Spleen (tissue), 11 donors: ENCODE data around the gene SYNDIG1. TPM values are rescaled to one million over a fixed set of nuclear protein-coding genes. Genes with fewer than 3 reads are reported as not detected.

Experiments
- DNase-seq: peaks from one replicate; pipeline ENCODE4 v3.0.0-alpha.2; 2020
- H3K27ac ChIP-seq, 8 donors: fragments of 200-600 bp; sonication (generic) in 7 of 8; 1 replicate in 4 of 8; 2 replicates in 4 of 8; pipeline versions ENCODE4 v1.5.0 to v1.8.0; 2016 to 2021; ENCODE audit warnings: inconsistent platforms in 4 of 8, mild to moderate bottlenecking in 4 of 8, moderate library complexity in 1 of 8
- H3K27me3 ChIP-seq, 7 donors: fragments of 200-600 bp; sonication (generic) in 6 of 7; replicated peaks in 1 of 7; 1 replicate in 4 of 7; 2 replicates in 3 of 7; pipeline versions ENCODE4 v1.5.0 to v1.8.0; 2016 to 2021; ENCODE audit warnings: inconsistent platforms in 3 of 7, mild to moderate bottlenecking in 1 of 7
- H3K36me3 ChIP-seq, 6 donors: fragments of 200-600 bp; sonication (generic) in 5 of 6; 1 replicate in 4 of 6; 2 replicates in 2 of 6; pipeline versions ENCODE4 v1.5.0 to v1.8.0; 2016 to 2021; ENCODE audit warnings: inconsistent platforms in 2 of 6
- H3K4me1 ChIP-seq, 6 donors: fragments of 200-600 bp; sonication (generic) in 5 of 6; 1 replicate in 3 of 6; 2 replicates in 3 of 6; pipeline versions ENCODE4 v1.5.0 to v1.8.0; 2016 to 2021; ENCODE audit warnings: inconsistent platforms in 3 of 6
- H3K4me3 ChIP-seq, 8 donors: fragments of 200-600 bp; sonication (generic) in 7 of 8; 1 replicate in 4 of 8; 2 replicates in 4 of 8; pipeline versions ENCODE4 v1.5.0 to v1.8.0; 2016 to 2021; ENCODE audit warnings: inconsistent platforms in 4 of 8, mild to moderate bottlenecking in 4 of 8, moderate library complexity in 2 of 8
- H3K9me3 ChIP-seq, 8 donors: fragments of 200-600 bp; sonication (generic) in 7 of 8; 1 replicate in 4 of 8; 2 replicates in 4 of 8; pipeline versions ENCODE4 v1.5.0 to v1.8.0; 2016 to 2021; ENCODE audit warnings: inconsistent platforms in 4 of 8
- CTCF ChIP-seq, 11 experiments: fragments of 200-600 bp in 7 of 11; fragments of 450-650 bp in 4 of 11; sonication (generic) in 4 of 11; IDR thresholded peaks in 8 of 11; conservative IDR thresholded peaks in 3 of 11; 1 replicate in 7 of 11; 2 replicates in 4 of 11; pipeline versions ENCODE4 v1.4.0 to v1.8.0; 2016 to 2021; ENCODE audit warnings: antibody characterized with exemption in 11 of 11, inconsistent platforms in 4 of 11, mild to moderate bottlenecking in 1 of 11
- POLR2A ChIP-seq, 3 donors: fragments of 450-650 bp; IDR thresholded peaks; one replicate each; pipeline ENCODE4 v1.5.1; 2017; ENCODE audit warnings: antibody characterized with exemption in 3 of 3, mild to moderate bottlenecking in 1 of 3
- POLR2AphosphoS5 ChIP-seq, 3 donors: sonication (generic); formaldehyde crosslinking; IDR thresholded peaks; one replicate each; pipeline ENCODE4 v1.5.1; 2017; ENCODE audit warnings: antibody characterized with exemption in 3 of 3
- WGBS, 5 donors: extraction: QIAGEN DNeasy Blood & Tissue Kit in 3 of 5; methylation state at CpG; one replicate each; pipeline versions ENCODE4 v1.1.5 to v1.1.7; 2013 to 2018; 5-methylcytosine and 5-hydroxymethylcytosine counted together
- intact Hi-C: fragments of 100-400 bp; cut with DNase I; formaldehyde crosslinking; loops from one replicate; pipeline ENCODE4 v1.15.0; 2023; ENCODE audit warnings: low total_unique reads
- polyA plus RNA-seq, 3 donors: library from polyadenylated mRNA; stranded (reverse); fragments of 200-250 nt; gene quantifications; one replicate each; pipeline ENCODE4 v1.2.1, GENCODE V29; 2013
- total RNA-seq, 7 donors: library from RNA; depleted of rRNA in 3 of 7; stranded (reverse); fragments of >200 nt in 3 of 7; fragmentation: NEBNext Ultra II Directional in 4 of 7; extraction: Animal tissue kit (Norgen Biotek cat#: 25700) in 4 of 7; gene quantifications; one replicate each; pipeline versions ENCODE4 v1.1.0 to v1.2.1, GENCODE V29; 2016 to 2021
- donor health status: healthy with polysubstance abuse.
- donor health status: DM: no; HTN: no; CAD: no; lungs with moderate emphysema.
- donor health status: DM: no; HTN: no; CAD: no.
- donor health status: Bipolar disorder and iron deficiency.
- donor health status: healthy.
- donor health status: DM: no; HTN: no; CAD: no.
- donor health status: DM: yes; HTN: yes; CAD: no.

SYNDIG1 gene
- total and polyA plus RNA-seq, 10 donors, result 0.70 to 3.5 (median 1.3) TPM

DNA sequence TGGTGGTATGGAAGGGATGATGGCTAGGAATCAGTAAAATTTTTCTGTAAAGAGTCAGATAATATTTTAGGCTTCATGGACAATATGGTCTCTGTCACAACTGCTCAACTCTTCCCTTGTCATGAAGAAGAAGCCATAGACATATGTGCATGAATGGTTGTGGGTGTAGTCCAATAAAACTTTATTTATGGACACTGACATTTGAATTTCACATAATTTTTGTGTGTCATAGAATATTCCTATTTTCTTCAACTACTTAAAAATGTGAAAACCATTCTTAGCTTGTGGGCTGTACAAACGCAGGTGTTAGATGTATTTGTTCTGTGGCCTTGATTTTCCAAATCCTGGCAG, 59.9 kb downstream of the SYNDIG1 start:
- Histone ChIP-seq H3K27ac (no peak overlapping the region), H3K4me1 (no peaks in the 10 kb centered on the region), H3K9me3 (no peaks in the 10 kb centered on the region), H3K4me3 (no peak overlapping the region), H3K27me3 (no peaks in the 10 kb centered on the region), H3K36me3 (no peaks in the 10 kb centered on the region)
- DNase-seq, result no peak
- TF ChIP-seq POLR2AphosphoS5 (IDR thresholded peaks at IDR 0.05), result no peak
- no peak for TF ChIP-seq CTCF (IDR thresholded peaks at IDR 0.05 in 8 of 11, conservative IDR thresholded peaks at IDR 0.05 in 3 of 11)
- no peak for TF ChIP-seq POLR2A (IDR thresholded peaks at IDR 0.05)
- intact Hi-C loops, result no loop called here
- 85 to 96% (median 90%) methylated on average over 1 of the region's 1 CpG for WGBS, 5 donors

- no peak overlapping the region for H3K4me3 ChIP-seq
- no peak overlapping the region for H3K27ac ChIP-seq
- no peaks in the 10 kb centered on the region for H3K27me3 ChIP-seq
- no peaks in the 10 kb centered on the region for H3K9me3 ChIP-seq
- TF ChIP-seq CTCF (IDR thresholded peaks at IDR 0.05 in 8 of 11, conservative IDR thresholded peaks at IDR 0.05 in 3 of 11), result no peak
- TF ChIP-seq POLR2A (IDR thresholded peaks at IDR 0.05), result no peak
- no peak for TF ChIP-seq POLR2AphosphoS5 (IDR thresholded peaks at IDR 0.05)
- H3K36me3 ChIP-seq, result no peaks in the 10 kb centered on the region
- no peak for DNase-seq
- intact Hi-C loops, result no loop called here
- WGBS, 5 donors, result 79 to 89% (median 82%) methylated on average over 2 of the region's 2 CpGs
- no peaks in the 10 kb centered on the region for H3K4me1 ChIP-seq
Measured at GRCh38 chr20:24530131-24530680, 60.8 kb downstream of the SYNDIG1 start.

DNA sequence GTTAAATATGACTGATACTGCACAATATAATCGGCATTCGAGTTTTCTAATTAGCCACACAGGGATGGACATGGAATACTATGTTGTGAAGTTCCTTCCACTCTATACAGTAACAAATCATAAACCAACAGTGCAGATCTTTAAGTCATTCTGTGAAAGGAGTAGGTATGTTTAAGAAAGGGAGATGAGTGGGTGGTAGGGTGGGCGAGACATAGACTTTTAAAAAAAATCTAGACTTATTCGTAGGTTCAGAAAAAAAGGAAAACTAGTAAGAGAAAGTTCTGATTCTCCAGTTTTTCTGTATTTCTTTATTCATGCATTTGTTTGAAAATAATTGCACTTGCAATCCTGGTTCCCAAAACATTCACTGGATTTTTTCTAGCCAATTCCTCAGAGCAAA, 61.8 kb downstream of the SYNDIG1 start:
- no peak overlapping the region for H3K27ac ChIP-seq
- no peak for DNase-seq
- H3K4me1 ChIP-seq, result no peaks in the 10 kb centered on the region
- H3K27me3 ChIP-seq, result no peaks in the 10 kb centered on the region
- H3K9me3 ChIP-seq, result no peaks in the 10 kb centered on the region
- H3K36me3 ChIP-seq, result no peaks in the 10 kb centered on the region
- TF ChIP-seq CTCF (IDR thresholded peaks at IDR 0.05 in 8 of 11, conservative IDR thresholded peaks at IDR 0.05 in 3 of 11), result no peak
- no peak for TF ChIP-seq POLR2A (IDR thresholded peaks at IDR 0.05)
- TF ChIP-seq POLR2AphosphoS5 (IDR thresholded peaks at IDR 0.05), result no peak
- WGBS, 5 donors, result 82 to 93% (median 88%) methylated on average over 4 of the region's 4 CpGs
- H3K4me3 ChIP-seq, result no peak overlapping the region
- intact Hi-C loops, result no loop called here

- Histone ChIP-seq H3K4me3 (no peak overlapping the region), H3K27me3 (no peaks in the 10 kb centered on the region), H3K4me1 (no peaks in the 10 kb centered on the region), H3K36me3 (no peaks in the 10 kb centered on the region), H3K9me3 (no peaks in the 10 kb centered on the region), H3K27ac (no peak overlapping the region)
- no peak for DNase-seq
- TF ChIP-seq POLR2AphosphoS5 (IDR thresholded peaks at IDR 0.05) (no peak), CTCF (IDR thresholded peaks at IDR 0.05 in 8 of 11, conservative IDR thresholded peaks at IDR 0.05 in 3 of 11) (no peak), POLR2A (IDR thresholded peaks at IDR 0.05) (no peak)
- WGBS, 5 donors, result 83 to 93% (median 91%) methylated on average over 6 of the region's 6 CpGs
- intact Hi-C loops, result no loop called here
Measured at GRCh38 chr20:24531631-24532419, 62.4 kb downstream of the SYNDIG1 start.
